GM21723 (cell line): Measurements from ENCODE around the gene CSPG4.
"Not testable (repeated sequence)": the region's sequence is repeated elsewhere in the genome, so short reads cannot be mapped to it uniquely, and the experiment has no call there.

Source experiments
- ATAC-seq: cut with Tn5 transposase; IDR thresholded peaks from one replicate; pipeline ENCODE4 v1.9.1; 2021; ENCODE audit warnings: mild to moderate bottlenecking, moderate library complexity; ENCODE audit not compliant: unreplicated experiment

CSPG4 gene

GRCh38 chr15:75705375-75705774, 7.3 kb downstream of the CSPG4 start:
- not testable (repeated sequence) for ATAC-seq

GRCh38 chr15:75704618-75705017, 8.0 kb downstream of the CSPG4 start:
- no peak for ATAC-seq

GRCh38 chr15:75704263-75704615, 8.4 kb downstream of the CSPG4 start:
- no peak for ATAC-seq

GRCh38 chr15:75703440-75704262, 9.0 kb downstream of the CSPG4 start:
- not testable (repeated sequence) for ATAC-seq

GRCh38 chr15:75702436-75702835, 10.2 kb downstream of the CSPG4 start:
- ATAC-seq, result no peak

GRCh38 chr15:75701071-75702003, 11.3 kb downstream of the CSPG4 start:
- not testable (repeated sequence) for ATAC-seq

- ATAC-seq, result peak; percentile 54
Observed at GRCh38 chr15:75699961-75700874, 12.4 kb downstream of the CSPG4 start.

GRCh38 chr15:75699517-75699916, 13.1 kb downstream of the CSPG4 start:
- not testable (repeated sequence) for ATAC-seq

- ATAC-seq, result not testable (repeated sequence)
Observed at GRCh38 chr15:75697974-75698747, 14.5 kb downstream of the CSPG4 start.

- ATAC-seq, result no peak
Observed at GRCh38 chr15:75697523-75697922, 15.1 kb downstream of the CSPG4 start.

- no peak for ATAC-seq
Observed at GRCh38 chr15:75696854-75697259, 15.8 kb downstream of the CSPG4 start.

- ATAC-seq, result no peak
Observed at GRCh38 chr15:75696311-75696720, 16.3 kb downstream of the CSPG4 start.

GRCh38 chr15:75695634-75696310, 16.9 kb downstream of the CSPG4 start:
- no peak for ATAC-seq

- ATAC-seq, result no peak
Observed at GRCh38 chr15:75695220-75695619, 17.4 kb downstream of the CSPG4 start.

GRCh38 chr15:75694241-75695182, 18.1 kb downstream of the CSPG4 start:
- ATAC-seq, result no peak

- no peak for ATAC-seq
Observed at GRCh38 chr15:75693501-75694240, 19.0 kb downstream of the CSPG4 start.

GRCh38 chr15:75693028-75693427, 19.6 kb downstream of the CSPG4 start:
- not testable (repeated sequence) for ATAC-seq

GRCh38 chr15:75692311-75692710, 20.3 kb downstream of the CSPG4 start:
- ATAC-seq, result not testable (repeated sequence)
